Caki2 (cell line): ENCODE results near the gene CNST. TPM values are rescaled to one million over a fixed set of nuclear protein-coding genes. Genes with fewer than 3 reads are reported as not detected.

Source experiments
- total RNA-seq: library from RNA; depleted of rRNA; stranded (reverse); fragments of >200 nt; shearing (Covaris generic); gene quantifications from 2 replicates; pipeline ENCODE4 v1.2.3, GENCODE V29; 2014; ENCODE audit warnings: low replicate concordance; rRNA removed

CNST gene
- total RNA-seq, 1 experiment from 2014 or later, result 8.9 TPM

Other genes with a start within 250 kb of the CNST start
- 16.2 and 47.7 TPM in 2 replicates for gene SMYD3, start 59.2 kb upstream of the CNST start, total RNA-seq
- gene TFB2M, start 195 bp upstream of the CNST start, total RNA-seq, result 4.7 and 8.0 TPM in 2 replicates
- 46.7 and 63.8 TPM in 2 replicates for gene SCCPDH, start 158.0 kb downstream of the CNST start, total RNA-seq